NCI-H2227 treated with DMSO at 0.1 percent for 48 hours (cell line): ENCODE measurements around the gene SCYL3.
"Not testable (repeated sequence)": the region's sequence is repeated elsewhere in the genome, so short reads cannot be mapped to it uniquely, and the experiment has no call there.

Source experiments
- DNase-seq: peaks from one replicate; lab custom pipeline; 2025; lab: John Stamatoyannopoulos, UW

The SCYL3 gene, protein sequence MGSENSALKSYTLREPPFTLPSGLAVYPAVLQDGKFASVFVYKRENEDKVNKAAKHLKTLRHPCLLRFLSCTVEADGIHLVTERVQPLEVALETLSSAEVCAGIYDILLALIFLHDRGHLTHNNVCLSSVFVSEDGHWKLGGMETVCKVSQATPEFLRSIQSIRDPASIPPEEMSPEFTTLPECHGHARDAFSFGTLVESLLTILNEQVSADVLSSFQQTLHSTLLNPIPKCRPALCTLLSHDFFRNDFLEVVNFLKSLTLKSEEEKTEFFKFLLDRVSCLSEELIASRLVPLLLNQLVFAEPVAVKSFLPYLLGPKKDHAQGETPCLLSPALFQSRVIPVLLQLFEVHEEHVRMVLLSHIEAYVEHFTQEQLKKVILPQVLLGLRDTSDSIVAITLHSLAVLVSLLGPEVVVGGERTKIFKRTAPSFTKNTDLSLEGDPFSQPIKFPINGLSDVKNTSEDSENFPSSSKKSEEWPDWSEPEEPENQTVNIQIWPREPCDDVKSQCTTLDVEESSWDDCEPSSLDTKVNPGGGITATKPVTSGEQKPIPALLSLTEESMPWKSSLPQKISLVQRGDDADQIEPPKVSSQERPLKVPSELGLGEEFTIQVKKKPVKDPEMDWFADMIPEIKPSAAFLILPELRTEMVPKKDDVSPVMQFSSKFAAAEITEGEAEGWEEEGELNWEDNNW

DNA sequence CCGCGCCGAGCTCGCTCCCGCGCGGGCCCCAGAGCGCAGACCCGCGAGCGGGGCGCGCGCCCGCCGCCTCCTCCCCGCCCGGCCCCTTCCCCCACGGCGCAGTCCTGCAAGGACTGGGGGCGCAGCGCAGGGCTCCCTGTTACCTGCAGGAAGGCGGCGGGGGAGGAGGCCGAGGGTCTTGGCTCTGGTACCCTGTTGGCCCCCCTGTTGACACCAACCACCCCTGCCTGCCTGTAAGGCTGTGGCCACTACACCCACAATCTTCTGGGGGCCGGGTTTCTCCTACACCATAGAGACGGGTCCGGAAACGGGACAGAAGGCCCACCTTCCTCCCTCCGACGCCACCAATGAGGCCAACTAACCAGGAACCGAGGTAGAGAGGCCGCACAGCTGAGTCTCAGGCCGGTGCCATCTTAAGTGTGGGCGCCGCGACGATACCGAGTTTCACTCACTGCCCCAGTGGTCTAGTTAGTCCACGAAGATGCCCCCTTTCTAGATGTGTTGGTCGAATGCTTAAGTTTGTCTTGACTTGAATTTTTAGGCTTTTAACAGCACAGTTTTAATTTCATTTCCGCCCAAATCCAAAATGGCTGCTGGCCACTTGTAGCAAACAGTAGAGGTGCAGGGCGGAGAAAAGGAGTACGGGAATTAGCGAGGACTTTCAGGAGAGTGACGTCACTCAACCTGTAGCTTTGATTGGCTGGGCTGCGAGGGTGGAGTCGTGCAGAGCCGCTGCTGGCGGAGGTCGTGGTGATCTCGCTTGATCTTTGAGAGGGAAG, at the start of gene SCYL3:
Gene SCYL3 (minus strand): TSS at position 252 of the 779 bp plus-strand sequence. CDS start 5,056 bp downstream, outside the sequence.
- peak; percentile 99 for DNase-seq

DNA sequence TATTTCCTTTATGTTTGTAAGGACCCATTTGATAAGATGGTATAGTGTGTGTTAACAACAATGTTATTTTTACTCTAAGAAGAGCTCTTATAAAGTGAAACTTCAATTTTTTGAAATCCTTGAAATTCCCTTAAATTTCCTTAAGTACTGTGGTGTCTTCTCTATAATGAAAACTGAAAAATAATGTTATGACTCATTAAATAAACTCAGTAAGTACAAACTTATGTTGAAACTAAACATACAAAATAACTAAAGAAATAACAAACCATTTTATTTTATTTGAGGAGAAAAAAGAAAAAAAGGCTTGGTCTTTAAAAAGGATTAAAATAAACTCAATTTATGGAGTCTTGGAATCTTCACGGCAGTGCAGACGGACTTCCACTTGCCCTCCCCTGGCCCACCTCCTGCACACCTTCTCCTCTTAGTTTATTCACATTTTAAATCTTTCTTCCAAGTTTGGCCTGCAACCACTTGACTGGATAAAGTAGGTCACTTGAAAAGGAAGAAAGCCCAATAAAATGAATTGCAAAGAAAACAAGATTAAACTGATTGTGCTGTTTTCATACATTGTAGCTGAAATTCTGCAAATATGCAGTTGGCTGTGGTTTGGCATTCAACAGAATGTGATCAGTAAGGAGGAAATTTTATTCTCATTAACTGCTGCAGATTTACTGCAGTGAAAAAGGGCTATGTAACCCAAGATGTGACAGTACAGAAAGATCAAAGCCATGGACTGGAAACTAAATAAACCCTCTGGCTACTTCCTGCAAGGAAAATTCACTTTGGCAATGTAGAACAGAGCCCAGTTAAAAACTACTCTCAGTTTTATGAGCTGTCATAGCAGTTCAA, 48.5 kb upstream of the SCYL3 start:
- no peak for DNase-seq

DNA sequence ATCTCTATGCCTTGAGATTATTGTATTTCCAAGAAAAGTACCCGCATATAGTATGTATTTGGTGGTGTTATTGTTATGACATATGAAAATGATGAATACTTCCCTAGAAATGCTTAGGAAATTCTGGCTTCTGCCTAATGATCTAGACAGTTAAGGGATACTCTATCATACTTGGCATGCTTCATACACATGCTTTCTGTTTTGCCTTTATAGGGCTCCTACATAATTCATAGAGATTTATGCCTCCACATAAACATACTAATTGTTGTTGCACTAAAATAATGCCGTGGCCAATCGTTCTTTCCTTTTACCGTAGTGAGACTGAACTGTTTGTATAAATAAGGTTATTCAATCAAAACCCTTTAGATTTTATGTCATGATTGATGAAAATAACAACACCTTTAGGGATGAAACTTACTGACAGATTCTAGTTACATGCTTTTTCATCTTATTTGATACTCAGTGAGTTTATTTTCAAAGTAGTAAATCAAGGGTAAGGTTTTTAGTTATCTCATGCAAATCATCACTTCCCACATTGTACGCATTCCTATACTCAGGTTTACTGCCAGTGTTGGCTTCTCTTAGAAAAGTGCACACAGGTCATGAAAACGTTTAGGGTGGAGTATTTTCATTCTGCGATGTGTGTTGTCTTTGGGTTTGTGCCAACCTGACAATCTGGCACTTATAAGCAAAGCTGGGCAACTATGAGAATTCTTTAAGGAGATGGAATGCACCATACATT, 40.5 kb upstream of the SCYL3 start:
- DNase-seq = no peak

DNA sequence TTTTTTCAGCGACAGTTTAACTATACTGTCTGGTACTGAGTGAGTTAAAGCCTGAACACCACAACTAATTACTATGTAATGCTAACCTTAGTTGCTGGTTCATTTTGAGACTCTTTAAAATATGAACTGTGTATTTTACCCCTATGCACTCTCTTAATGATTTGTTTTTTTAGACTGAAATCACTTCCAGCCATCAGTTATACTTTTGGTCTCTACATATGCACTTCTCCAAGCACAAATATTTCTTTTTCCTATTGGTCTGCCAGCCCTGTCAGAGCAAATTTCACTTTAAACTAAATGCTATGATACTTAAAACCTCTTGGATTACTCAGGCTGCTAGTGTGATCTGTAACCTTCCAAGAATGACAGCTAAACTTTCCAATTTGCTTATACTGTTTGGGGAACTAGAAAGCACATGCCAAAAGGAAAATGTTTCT, 38.1 kb upstream of the SCYL3 start:
- no peak for DNase-seq

DNA sequence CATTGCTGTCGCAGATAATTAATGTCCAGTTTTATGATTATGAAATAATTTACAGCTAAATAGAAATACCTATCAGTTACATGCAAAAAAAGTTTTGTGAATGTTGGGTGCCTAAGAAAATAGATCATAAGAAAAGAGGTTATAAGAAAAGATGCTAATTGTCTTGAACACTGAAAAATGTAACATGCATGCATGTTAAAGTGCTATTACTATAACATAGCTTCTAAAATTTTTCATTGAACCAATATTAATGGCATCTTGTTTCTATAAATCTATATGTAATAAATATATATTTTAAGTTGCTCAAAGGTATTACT, 35.5 kb upstream of the SCYL3 start:
- DNase-seq = no peak

DNA sequence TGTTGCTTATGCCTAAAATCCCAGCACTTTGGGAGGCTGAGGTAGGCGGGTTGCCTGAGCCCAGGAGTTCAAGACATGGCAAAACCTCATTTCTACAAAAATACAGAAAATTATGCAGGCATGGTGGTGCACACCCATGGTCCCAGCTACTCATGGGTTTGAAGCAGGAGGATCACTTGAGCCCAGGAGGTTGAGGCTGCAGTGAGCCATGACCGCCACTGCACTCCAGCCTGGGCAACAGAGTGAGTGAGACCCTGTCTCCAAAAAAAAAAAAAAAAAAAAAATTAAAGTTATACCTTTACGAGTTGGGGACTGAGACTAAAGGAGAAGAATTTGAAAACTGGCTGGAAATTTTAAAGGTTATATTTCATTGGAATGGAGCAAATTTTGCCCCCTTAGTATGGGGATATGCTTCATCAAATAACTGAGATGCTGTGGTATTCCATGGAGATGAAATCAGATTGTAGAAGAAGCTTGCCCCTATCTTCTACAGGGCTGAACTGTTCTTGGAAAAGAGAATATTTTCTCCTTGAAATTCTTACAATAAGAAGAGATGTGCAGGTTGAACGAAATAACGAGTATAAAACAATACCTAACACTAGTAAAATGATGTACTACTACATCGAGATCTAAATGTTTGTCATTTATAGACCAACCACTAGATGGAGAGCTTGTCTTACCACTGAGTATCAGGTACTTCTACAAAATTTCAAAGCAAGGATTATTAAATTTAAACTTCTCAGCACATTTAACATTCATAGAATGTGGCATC, 34.9 kb upstream of the SCYL3 start:
- peak; percentile 58 for DNase-seq

DNA sequence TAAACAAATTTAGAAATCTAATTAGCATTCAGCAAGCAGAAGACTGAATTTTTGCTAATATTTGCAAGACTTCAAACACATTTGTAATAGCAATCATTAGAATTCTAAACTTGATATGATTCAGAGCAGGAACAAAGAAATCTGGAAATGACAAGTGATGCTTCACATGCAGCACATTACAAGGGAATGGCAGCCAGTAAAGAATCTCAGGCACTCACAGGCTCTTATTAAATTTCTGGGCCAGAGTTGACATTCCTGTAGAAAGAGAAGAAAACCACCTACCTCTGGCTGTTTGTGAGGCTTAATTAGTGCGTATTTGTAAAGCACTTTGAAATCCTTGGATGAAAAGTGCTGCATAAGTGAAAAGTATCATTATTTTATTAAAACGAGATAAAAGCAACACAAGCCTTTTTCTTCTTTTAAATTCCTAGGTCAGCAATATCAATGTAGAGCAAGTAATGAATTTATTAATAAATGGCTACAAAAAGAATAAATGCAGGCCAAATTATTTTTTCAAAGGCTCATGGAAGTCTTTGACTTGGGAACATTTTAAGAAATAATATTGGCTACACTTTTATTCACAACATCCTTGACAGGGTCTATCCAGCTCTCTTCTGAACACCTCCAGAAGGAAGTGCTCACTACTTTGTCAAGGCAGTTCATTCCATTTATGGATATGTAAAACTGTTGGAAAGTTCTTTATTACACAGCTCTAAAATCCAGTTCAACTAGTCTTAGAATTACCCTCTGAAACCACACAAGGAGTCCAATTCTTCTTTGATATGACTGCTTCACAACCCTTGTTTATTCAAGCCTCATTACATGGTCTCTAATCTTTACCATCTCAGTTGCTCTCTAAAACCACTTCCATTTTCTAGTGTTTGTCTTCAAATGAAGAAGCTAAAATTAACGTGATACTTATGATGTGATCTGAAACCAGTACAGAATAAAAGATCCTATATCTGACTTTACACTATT, 32.1 kb upstream of the SCYL3 start:
- DNase-seq = no peak

DNA sequence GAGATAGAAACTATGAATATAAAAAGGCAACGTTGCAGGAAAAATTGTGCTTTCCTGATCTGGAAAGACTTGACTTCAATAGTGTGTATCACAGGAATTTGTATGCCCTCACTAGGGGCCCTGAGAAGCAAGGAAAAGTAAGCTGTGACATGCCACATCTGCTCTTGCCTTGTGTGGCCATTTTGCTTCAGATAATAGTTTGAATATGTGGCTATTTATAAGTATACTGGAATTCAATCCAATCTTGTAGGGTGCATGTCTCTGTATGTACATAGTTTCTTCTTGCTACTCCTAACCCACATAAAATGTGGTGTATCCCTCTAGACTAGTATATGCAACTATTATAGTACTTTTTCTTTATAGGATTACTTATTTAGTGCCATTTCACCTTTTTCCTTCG, 31.1 kb upstream of the SCYL3 start:
- no peak for DNase-seq

DNA sequence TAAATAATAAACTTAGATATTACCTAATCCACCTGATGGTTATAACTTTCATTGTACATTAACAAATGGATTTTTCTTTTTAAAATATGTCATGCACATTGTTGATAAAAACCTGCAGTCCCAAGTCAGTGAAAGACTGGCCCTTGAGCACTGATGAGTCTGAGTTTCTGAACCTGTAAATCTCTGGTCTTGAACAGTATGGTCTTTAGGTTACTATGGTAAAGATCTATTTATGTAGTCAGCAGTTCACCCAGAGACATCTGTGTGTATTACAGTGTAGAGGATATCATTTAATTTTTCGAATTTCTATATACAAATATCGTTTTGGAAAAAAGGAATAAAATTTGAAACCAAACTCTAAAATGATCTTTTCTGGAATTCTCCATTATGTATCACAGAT, 30.4 kb upstream of the SCYL3 start:
- DNase-seq = no peak

DNA sequence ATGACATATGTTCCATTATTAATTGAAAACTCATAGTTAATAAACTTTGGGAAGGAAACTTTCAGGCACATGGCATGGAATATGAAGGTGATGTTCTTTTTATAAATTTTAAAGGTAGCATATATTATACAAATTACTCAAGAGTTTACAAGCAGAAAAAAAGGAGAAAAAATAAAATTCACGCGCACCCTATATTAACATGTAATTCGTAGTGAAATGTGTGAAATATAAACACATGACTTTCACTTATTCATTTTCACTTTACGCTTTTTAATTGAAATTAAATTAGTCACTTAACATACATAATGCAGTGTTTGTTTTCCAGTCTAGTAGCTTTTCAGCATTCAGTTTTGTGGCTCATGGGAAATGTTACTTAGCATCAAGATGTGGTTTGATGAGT, 27.4 kb upstream of the SCYL3 start:
- DNase-seq = no peak

DNA sequence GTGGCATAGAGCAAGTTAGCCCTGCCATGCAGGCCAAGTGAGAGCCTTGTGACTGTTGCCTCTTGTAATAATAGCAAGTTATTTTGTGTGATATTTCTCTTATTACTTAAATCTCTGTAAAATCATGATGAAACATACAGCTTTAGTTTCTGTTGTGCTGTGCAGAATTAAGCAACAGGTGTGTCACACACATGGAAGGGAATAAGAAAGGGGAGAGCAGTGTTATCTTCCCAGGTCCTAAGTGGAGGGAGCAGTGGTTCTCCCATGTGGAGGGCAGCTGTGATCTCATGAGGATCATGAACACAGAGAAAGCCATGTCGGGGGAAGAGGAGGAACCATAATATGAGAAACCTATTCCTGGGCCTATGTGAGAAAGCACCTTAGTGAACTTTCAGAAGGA, 25.2 kb upstream of the SCYL3 start:
- DNase-seq = no peak

DNA sequence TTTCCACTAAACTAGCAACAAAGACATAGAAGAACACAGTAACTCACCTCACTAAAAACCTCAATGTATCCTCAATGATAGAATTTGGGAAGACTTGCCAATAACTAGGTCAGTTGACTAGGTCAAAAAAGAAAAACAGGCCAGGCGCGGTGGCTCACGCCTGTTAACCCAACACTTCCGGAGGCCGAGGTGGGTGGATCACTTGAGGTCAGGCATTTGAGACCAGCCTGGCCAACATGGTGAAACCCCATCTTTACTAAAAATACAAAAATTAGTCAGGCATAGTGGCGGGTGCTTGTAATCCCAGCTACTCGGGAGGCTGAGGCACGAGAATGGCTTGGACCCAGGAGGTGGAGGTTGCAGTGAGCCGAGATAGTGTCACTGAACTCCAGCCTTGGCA, 24.5 kb upstream of the SCYL3 start:
- DNase-seq = not testable (repeated sequence)

DNA sequence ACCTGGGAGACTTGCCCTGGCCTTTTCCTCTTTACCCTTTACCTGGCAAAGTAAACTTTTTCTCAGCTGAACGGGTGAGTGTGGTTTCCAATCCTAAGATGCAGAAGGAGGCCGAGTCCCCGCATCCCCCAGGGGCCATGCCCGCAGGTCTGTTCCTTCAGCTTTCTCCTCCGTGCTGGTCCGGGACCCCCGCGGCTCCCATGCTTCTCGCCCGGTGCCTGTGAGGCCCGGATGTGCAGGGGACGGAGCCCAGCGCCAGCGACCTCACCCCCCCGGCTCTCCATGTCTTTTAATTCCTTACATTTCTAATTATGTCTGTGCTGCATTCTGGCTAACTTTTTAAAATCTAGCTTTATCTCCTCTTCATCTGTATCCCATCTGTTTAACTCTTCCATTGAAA, 21.5 kb upstream of the SCYL3 start:
- no peak for DNase-seq

DNA sequence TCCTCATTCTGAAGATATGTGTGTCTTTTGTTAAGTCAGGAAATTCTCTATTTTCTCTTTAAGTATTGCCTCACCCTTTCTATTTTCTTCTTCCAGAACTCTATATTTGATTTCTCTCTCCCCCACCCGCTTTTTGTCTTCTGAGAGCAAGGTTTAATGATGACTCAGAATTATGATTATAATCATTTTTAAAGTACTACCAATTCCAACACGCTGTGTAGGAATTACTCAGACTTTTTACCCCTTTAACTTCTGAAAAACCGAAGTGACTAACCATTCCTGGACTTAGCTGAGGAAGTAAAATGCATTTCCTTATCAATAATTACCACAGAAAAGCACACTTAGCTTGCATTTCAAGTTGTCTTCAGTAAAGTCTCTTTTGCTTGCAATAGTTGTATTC, 20.8 kb upstream of the SCYL3 start:
- DNase-seq = no peak

DNA sequence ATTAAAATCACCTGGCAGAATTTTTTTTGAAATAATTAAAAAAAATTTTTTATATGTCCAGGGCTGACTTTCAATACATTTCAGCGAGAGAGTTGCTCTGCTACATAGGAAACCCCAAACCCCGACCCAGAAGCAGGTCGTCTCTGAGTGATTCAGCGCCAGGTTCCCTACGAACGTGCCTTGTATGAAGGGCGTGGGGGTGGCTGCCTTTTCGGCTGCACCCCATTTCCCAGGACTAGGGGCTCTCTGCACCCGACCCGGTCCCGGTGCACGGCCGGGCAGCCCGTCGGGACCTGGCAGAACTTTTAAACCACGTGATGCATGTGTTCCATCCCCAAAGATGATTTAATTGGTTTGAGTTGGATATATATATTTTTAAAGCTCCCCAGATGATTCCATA, 15.8 kb upstream of the SCYL3 start:
- DNase-seq = no peak

DNA sequence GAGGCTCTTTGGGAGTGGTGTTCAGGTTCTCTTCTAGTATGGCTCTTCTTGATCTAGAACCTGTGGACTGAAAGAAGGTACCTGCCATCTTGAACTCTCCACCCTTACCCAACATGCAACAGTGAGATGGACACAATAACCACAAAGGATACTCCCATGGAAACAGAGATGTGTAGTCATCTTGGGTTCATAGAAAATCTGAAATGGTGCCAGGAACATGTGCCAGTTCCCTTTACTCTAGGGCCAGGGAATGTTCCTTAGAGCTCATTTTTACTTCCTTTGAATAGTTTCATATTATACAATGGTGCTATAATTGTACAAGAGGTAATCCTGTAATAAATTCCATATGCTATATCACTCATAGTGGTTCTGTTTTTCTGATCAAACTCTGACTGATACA, 13.2 kb upstream of the SCYL3 start:
- DNase-seq = no peak

DNA sequence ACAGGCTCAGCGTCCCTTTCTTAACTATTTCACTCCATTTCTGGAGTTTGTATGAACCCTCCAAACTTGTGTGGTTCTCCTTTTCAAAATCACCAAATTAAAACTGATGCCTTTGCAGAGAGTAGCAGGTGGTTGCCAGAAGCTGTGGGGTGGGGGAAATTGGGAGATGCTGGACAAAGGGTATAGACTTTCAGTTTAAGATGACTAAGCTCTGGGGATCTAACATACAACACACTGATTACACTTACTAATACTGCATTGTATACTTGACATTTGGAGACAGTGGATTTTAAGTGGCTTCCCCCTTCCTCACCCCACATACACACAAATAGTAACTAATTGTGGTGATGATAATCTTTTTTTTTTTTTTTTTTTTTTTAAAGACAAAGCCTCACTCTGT, 11.1 kb upstream of the SCYL3 start:
- no peak for DNase-seq

DNA sequence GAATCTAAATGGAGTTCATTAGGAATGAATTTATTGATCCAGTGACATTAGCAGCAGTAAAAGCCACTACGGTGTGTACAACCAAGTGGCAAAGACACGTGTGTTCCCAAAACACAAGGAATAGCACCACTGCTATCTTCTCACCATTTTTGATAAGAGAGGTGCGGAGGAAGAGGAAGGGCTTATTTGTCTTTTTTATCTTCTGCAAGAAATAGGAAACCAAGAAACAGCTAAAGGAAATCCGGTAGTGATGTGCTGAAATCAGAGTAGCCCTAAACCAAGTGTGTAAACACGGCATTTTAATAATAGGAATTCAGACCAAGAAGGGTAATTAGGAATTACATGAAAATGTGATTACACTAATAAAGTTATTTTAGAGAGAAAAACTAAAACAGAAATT, 9.1 kb upstream of the SCYL3 start:
- DNase-seq = no peak

DNA sequence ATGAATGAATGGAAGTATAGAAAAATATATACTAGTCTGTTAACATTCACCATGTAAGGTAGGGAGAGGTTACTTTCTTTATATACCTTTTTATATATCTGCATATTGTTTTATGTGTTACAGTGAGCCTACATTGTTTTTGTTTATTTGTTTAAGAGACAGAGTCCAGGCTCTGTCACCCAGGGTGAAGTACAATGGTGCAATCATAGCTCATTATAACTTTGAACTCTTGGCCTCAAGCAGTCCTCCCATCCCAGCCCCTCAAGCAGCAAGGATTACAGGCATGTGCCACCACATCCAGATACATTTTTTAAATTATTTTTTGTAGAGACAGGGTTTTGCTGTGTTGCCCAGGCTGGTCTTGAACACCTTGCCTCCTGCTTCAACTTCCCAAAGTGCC, 7.4 kb upstream of the SCYL3 start:
- DNase-seq = no peak
